Measurements from ENCODE around the gene SMIM32. TPM values are rescaled to one million over a fixed set of nuclear protein-coding genes. Genes with fewer than 3 reads are reported as not detected.

Gene SMIM32
- total and polyA plus RNA-seq, 2 of the 4 experiments (the other 2 are of a cell fraction) = not detected

DNA sequence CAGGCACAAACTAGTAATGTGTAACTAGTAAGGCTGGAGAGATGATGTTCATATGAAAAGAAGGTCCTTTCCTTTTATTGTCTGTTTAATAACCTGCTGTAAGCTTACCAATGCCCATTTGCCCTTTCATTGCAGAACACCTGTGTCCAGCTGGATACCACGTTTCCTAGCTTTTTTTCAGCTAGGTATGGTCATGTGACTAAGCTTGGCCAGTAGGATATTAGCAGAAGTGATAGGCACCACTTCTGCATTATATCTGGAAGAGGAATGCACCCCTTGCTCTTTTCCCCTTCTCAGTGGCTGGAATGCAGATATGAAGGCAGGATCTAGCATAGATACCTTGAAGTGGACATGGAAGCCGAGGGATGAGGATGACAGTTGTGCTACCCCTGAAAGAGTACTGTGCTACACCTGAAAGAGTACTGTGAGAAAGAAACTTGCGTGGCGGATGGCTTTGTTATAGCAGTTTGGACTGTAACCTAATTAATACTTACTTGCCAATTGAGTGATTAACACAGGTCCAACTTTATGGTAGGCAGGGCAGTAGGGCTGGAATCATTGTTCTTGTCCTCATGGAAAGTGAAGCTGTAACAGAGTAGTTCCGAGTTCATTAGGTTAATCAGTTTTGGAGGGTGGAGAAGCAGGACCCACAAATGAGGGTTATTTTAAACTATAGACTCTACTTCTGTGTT is 6.8 kb downstream of the SMIM32 start:
- H2AK9ac ChIP-seq (replicated peaks; ENCODE audit: low read depth, low read length, poor library complexity) = no peak overlapping the region
- no peak overlapping the region for H2BK120ac ChIP-seq (ENCODE audit: low read depth, low read length)
- BruUV-seq (replicated peaks) = no TSS peak
- no peak overlapping the region for H4K91ac ChIP-seq (ENCODE audit: insufficient read depth, low read depth, low read length)
- no peak overlapping the region for H2BK15ac ChIP-seq (ENCODE audit: low read depth, low read length)
- POLR2A ChIA-PET (ENCODE audit: unreplicated experiment) = no interaction called here
- H3K9me1 ChIP-seq (ENCODE audit: insufficient read depth, low read length) = peaks cover 6% of the 10 kb centered on the region; the same call in 1 of the 2 replicates
- H2BK20ac ChIP-seq (ENCODE audit: low read depth, low read length) = no peak overlapping the region
- no peak overlapping the region for H3K4ac ChIP-seq (ENCODE audit: low read depth, low read length)
- intact Hi-C loops (cut with micrococcal nuclease) = no loop called here
- no peak overlapping the region for H3K56ac ChIP-seq (ENCODE audit: extremely low read depth, insufficient read depth, low read length)
- H3K4me1 ChIP-seq (ENCODE audit: control insufficient read depth, insufficient read depth, low read length) = no peaks in the 10 kb centered on the region
- no peak overlapping the region for H3K14ac ChIP-seq (replicated peaks; ENCODE audit: low read depth, low read length)
- CTCF ChIA-PET = interaction anchor here (0.6 kb wide), 1 partner anchor 12 kb away, joined by 3 read pairs; no protein-coding TSS in a partner anchor
- DNase-seq (no peak), ATAC-seq (ENCODE audit: low read depth) (no peak)
- H3K27me3 ChIP-seq (ENCODE audit: control insufficient read depth, insufficient read depth, low read length) = peaks cover 4% of the 10 kb centered on the region
- H3K36me3 ChIP-seq (ENCODE audit: control insufficient read depth, insufficient read depth, low read length) = peaks cover 11% of the 10 kb centered on the region
- no peak overlapping the region for H3K23ac ChIP-seq (ENCODE audit: low read depth, low read length)
- H3K4me3 ChIP-seq (ENCODE audit: insufficient read depth, low read depth, low read length) = no peak overlapping the region
- no peaks in the 10 kb centered on the region; a peak in 1 of 4 replicates for H3K79me1 ChIP-seq (ENCODE audit: low read depth in 1 of 2, low read length in 2 of 2)
- no peak overlapping the region for H4K8ac ChIP-seq (ENCODE audit: low read depth in 2 of 2, low read length in 2 of 2)
- H4K20me1 ChIP-seq (ENCODE audit: insufficient read depth, low read length) = peaks cover 8% of the 10 kb centered on the region; the same call in 1 of the 2 replicates
- in situ Hi-C loops (cut with MboI; ENCODE audit: low sequenced_read_pairs) = no loop called here
- TF ChIP-seq RFX5 (IDR thresholded peaks at IDR 0.05; ENCODE audit: low read depth, low read length) = no peak
- TF ChIP-seq, protein P1, sequence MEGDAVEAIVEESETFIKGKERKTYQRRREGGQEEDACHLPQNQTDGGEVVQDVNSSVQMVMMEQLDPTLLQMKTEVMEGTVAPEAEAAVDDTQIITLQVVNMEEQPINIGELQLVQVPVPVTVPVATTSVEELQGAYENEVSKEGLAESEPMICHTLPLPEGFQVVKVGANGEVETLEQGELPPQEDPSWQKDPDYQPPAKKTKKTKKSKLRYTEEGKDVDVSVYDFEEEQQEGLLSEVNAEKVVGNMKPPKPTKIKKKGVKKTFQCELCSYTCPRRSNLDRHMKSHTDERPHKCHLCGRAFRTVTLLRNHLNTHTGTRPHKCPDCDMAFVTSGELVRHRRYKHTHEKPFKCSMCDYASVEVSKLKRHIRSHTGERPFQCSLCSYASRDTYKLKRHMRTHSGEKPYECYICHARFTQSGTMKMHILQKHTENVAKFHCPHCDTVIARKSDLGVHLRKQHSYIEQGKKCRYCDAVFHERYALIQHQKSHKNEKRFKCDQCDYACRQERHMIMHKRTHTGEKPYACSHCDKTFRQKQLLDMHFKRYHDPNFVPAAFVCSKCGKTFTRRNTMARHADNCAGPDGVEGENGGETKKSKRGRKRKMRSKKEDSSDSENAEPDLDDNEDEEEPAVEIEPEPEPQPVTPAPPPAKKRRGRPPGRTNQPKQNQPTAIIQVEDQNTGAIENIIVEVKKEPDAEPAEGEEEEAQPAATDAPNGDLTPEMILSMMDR (conservative IDR thresholded peaks at IDR 0.05; ENCODE audit: low read depth, low read length) = no peak
- TF ChIP-seq FOS (IDR thresholded peaks at IDR 0.05; ENCODE audit: low read depth, low read length) = no peak
- TF ChIP-seq, protein P2, sequence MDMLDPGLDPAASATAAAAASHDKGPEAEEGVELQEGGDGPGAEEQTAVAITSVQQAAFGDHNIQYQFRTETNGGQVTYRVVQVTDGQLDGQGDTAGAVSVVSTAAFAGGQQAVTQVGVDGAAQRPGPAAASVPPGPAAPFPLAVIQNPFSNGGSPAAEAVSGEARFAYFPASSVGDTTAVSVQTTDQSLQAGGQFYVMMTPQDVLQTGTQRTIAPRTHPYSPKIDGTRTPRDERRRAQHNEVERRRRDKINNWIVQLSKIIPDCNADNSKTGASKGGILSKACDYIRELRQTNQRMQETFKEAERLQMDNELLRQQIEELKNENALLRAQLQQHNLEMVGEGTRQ (IDR thresholded peaks at IDR 0.05; ENCODE audit: low read depth, low read length) = no peak
- TF ChIP-seq BHLHE40 (IDR thresholded peaks at IDR 0.05; ENCODE audit: low read depth, low read length) = no peak
- no peak for TF ChIP-seq MAFK (IDR thresholded peaks at IDR 0.05; ENCODE audit: low read depth, low read length)
- no peak for TF ChIP-seq MAZ (IDR thresholded peaks at IDR 0.05; ENCODE audit: borderline replicate concordance, low read depth, low read length)
- no peak for TF ChIP-seq POLR2A (IDR thresholded peaks at IDR 0.05; ENCODE audit: low read depth, low read length)
- TF ChIP-seq SMC3 (IDR thresholded peaks at IDR 0.05; ENCODE audit: low read depth, low read length) = no peak
- TF ChIP-seq RCOR1 (IDR thresholded peaks at IDR 0.05; ENCODE audit: insufficient replicate concordance, low read length) = no peak
- no peak for TF ChIP-seq CHD1 (IDR thresholded peaks at IDR 0.05; ENCODE audit: low read depth, low read length)
- TF ChIP-seq CEBPB (IDR thresholded peaks at IDR 0.05; ENCODE audit: low read depth, low read length) = no peak
- TF ChIP-seq RAD21 (IDR thresholded peaks at IDR 0.05; ENCODE audit: low read length) = no peak
- TF ChIP-seq NFE2L2 (IDR thresholded peaks at IDR 0.05; ENCODE audit: low read depth, low read length) = no peak
- no peak for TF ChIP-seq MXI1 (IDR thresholded peaks at IDR 0.05; ENCODE audit: borderline replicate concordance, low read depth, low read length)
- TF ChIP-seq, protein P3, sequence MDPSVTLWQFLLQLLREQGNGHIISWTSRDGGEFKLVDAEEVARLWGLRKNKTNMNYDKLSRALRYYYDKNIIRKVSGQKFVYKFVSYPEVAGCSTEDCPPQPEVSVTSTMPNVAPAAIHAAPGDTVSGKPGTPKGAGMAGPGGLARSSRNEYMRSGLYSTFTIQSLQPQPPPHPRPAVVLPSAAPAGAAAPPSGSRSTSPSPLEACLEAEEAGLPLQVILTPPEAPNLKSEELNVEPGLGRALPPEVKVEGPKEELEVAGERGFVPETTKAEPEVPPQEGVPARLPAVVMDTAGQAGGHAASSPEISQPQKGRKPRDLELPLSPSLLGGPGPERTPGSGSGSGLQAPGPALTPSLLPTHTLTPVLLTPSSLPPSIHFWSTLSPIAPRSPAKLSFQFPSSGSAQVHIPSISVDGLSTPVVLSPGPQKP (IDR thresholded peaks at IDR 0.05; ENCODE audit: borderline replicate concordance, low read depth, low read length) = no peak
- no peak overlapping the region for H2AK5ac ChIP-seq (ENCODE audit: low read depth, low read length)
- no peaks in the 10 kb centered on the region for H3K9me3 ChIP-seq (ENCODE audit: control insufficient read depth, insufficient read depth, low read length)
- no peak overlapping the region for H3K4me2 ChIP-seq (ENCODE audit: low read depth, low read length)
- dilution Hi-C loops (cut with HindIII; ENCODE audit: low sequenced_read_pairs, unreplicated experiment) = no loop called here
- H3K9ac ChIP-seq (ENCODE audit: low read depth, low read length) = no peak overlapping the region
- H2AFZ ChIP-seq (replicated peaks; ENCODE audit: low read length, poor library complexity) = no peak overlapping the region
- no peak overlapping the region for H4K5ac ChIP-seq (ENCODE audit: low read depth, low read length)
- H3K18ac ChIP-seq (ENCODE audit: low read depth, low read length) = no peak overlapping the region
- no peak overlapping the region for H2BK5ac ChIP-seq (ENCODE audit: low read depth, low read length, poor library complexity, severe bottlenecking)
- no peak overlapping the region for H3K27ac ChIP-seq (ENCODE audit: insufficient read depth, low read length)
- WGBS, 2 experiments (ENCODE audit: extremely low coverage in 2 of 2, insufficient read length in 1 of 2) = 80% methylated on average over 1 of the region's 5 CpGs; no CpG with 5 or more reads in 1 of the 2 experiments

Measured in IMR-90 (cell line).